ENCODE data around the gene LGI1.

LGI1 gene

DNA sequence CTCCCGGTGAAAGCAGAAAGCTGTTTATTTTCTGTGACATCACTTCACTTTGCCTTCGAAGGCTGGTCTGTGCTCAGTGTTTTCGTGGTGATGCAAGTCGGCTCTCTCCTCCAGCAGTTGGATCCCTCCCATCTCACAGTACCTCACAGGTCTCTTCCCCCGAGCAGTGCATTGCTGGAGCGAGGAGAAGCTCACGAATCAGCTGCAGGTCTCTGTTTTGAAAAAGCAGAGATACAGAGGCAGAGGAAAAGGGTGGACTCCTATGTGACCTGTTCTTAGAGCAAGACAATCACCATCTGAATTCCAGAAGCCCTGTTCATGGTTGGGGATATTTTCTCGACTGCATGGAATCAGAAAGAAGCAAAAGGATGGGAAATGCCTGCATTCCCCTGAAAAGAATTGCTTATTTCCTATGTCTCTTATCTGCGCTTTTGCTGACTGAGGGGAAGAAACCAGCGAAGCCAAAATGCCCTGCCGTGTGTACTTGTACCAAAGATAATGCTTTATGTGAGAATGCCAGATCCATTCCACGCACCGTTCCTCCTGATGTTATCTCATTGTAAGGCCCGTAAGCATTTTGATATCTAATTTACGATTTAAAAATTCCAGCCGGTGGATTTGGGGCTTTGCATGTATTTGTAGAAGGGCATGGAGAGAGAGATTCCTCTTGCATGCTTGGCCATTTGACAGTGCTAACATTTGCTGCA is at the start of gene LGI1:
LGI1 (plus strand) TSS at position 136 of the 707 bp plus-strand sequence; CDS start at position 345, 209 bp downstream.
- H3K27ac ChIP-seq: no peak within 1 kb of the TSS
- TF ChIP-seq ZFX (IDR thresholded peaks at IDR 0.05; ENCODE audit: borderline replicate concordance): no peak
- TF ChIP-seq, protein P1, sequence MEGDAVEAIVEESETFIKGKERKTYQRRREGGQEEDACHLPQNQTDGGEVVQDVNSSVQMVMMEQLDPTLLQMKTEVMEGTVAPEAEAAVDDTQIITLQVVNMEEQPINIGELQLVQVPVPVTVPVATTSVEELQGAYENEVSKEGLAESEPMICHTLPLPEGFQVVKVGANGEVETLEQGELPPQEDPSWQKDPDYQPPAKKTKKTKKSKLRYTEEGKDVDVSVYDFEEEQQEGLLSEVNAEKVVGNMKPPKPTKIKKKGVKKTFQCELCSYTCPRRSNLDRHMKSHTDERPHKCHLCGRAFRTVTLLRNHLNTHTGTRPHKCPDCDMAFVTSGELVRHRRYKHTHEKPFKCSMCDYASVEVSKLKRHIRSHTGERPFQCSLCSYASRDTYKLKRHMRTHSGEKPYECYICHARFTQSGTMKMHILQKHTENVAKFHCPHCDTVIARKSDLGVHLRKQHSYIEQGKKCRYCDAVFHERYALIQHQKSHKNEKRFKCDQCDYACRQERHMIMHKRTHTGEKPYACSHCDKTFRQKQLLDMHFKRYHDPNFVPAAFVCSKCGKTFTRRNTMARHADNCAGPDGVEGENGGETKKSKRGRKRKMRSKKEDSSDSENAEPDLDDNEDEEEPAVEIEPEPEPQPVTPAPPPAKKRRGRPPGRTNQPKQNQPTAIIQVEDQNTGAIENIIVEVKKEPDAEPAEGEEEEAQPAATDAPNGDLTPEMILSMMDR (IDR thresholded peaks at IDR 0.05): no peak

DNA sequence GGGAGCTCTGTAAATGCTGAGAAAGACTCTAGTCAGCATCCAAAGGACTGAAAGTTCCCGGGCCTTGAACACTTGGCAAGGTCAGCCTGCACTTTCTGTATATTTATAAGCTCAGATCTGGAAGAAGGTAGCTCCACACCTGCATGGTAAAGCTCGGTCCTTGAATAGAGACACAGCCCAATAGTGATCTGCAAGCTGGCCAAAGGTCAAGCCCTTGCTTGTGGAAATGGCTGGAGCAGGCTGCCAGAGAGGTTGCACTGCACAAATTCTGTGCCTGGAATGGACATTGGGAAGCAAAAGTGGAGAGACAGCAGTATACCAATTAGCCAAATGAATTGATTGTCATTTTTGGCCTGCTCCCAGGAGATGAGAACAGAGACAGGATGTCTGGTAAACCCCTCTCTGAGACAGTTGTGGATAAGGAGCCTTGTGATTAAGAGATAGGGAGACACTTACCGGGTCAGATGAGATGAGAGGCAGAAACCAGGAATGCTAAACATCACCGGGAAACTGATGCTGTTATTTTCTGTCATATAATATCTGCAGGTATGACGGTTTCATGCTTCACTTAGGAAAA is 47.3 kb upstream of the LGI1 start:
- TF ChIP-seq, protein P1 (IDR thresholded peaks at IDR 0.05): no peak
- no peak for TF ChIP-seq ZFX (IDR thresholded peaks at IDR 0.05; ENCODE audit: borderline replicate concordance)
- H3K27ac ChIP-seq: no peak overlapping the region

DNA sequence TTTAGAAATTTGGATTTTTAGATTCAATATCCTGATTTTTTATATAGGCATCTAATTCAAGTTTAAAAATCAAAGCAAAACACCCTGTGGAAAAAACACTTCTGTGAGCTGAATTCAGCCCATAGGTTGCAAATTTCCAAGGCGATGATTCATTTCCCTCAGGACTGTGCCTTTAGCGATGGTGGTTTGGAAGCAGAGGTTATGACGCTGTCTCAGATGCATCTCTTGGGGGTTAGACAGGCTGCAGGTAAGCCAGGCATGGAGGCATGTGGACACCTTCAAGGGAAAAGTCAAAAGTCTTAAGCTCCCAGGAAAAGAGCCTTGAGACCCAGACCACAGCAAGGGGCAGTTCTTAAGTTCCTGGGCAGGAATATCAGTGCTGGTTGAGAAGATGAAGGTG is 45.8 kb upstream of the LGI1 start:
- TF ChIP-seq ZFX (IDR thresholded peaks at IDR 0.05; ENCODE audit: borderline replicate concordance): no peak

DNA sequence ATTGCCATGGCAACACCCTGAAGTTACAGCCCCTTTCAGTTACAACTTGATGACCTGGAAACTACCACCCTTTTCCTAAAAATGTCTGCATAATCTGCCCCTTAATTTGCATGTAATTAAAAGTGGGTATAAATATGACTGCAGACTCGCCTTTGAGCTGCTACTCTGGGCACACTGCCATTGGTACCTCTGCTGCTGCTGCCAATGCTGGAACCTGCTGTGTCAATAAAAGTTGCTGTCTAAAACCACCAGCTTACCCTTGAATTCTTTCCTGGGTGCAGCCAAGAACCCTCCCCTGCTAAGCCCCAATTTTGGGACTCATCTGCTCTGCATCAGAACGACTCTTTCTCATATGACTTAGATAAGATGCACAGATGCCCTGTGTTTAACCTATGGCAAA is 45.1 kb upstream of the LGI1 start:
- TF ChIP-seq, protein P1 (IDR thresholded peaks at IDR 0.05): no peak
- TF ChIP-seq ZFX (IDR thresholded peaks at IDR 0.05; ENCODE audit: borderline replicate concordance): no peak
- no peak overlapping the region for H3K27ac ChIP-seq

More for the DNA sequence above, 45.8 kb upstream of the LGI1 start:
- H3K27ac ChIP-seq: no peak overlapping the region

DNA sequence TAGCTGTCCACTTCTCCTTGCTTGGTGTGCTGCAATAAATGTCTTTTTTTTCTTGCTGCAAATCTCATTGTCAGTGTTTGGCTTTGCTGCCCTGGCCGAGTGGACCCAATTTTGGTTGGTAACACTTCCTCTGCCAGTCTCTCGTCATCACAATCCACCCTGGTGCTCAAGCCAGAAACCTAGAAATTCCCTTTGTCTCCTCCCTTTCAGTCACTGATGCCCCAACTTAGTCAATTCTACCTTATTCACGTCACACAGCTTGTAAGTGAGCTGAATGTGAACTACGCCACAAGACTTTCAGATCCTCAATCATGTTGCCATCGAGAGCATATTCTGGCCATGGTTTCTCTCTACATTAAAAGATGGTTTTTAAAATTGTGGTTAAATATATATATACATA is 42.4 kb upstream of the LGI1 start:
- H3K27ac ChIP-seq: no peak overlapping the region
- TF ChIP-seq ZFX (IDR thresholded peaks at IDR 0.05; ENCODE audit: borderline replicate concordance): no peak
- TF ChIP-seq, protein P1 (IDR thresholded peaks at IDR 0.05): no peak

DNA sequence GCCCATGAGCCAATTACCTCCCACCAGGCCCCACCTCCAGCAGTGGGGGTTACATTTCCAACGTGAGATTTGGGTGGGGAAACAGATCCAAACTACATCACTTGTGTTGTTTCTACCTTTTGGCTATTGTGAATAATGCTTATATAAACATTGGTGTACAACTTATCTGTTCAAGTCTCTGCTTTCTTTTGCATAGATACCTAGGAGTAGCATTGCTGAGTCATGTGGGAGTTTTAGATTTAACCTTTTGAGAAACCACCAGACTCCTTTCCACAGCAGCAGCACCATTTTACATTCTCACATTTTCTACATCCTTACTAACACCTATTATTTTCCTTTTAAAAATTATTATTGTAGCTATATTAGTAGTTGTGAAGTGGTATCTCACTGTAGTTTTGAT is 41.0 kb upstream of the LGI1 start:
- no peak overlapping the region for H3K27ac ChIP-seq
- TF ChIP-seq, protein P1 (IDR thresholded peaks at IDR 0.05): no peak
- TF ChIP-seq ZFX (IDR thresholded peaks at IDR 0.05; ENCODE audit: borderline replicate concordance): no peak

DNA sequence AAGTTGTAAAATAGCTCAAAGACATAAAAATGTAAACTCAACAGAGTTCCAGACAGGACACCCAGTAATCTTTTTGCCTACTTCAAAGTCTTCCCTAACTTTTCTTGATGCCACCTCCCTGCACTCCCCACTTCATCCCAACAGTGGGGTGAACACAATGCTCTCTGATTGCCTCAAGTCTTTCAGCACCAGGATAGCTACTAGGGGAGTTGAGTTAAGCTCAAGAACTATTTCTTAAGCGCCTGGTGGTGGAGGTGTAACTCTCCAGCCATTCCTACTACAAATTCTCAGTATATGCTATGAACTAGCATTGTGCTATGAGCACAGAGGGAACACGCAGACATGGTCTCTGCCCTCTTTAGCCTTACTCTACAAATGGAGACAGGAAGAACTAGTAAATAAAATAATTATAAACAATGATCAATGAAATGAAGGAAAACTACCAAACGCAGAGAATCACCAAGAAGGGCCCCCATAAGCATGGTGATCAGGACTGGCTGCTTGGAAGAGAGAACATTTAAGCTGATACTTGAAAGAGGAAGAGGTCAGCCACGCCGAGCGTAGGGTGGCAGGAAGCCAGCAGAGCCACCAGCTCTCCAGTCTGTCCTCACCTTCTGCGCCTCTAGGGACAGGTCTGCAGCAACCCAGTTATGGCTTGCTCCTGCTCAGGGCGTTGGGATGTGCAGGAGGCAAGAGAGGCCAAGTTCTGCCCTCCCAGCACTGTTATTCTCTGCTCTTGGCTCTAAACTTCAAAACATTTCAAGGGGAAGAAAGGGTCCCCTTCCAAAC is 38.6 kb upstream of the LGI1 start:
- H3K27ac ChIP-seq: no peak overlapping the region
- TF ChIP-seq, protein P1 (IDR thresholded peaks at IDR 0.05): no peak
- no peak for TF ChIP-seq ZFX (IDR thresholded peaks at IDR 0.05; ENCODE audit: borderline replicate concordance)
